GM18907 (cell line): ENCODE measurements around the gene ZNRF3.
"Not testable (repeated sequence)": the region's sequence is repeated elsewhere in the genome, so short reads cannot be mapped to it uniquely, and the experiment has no call there.

Experiments used
- ATAC-seq: cut with Tn5 transposase; IDR thresholded peaks from one replicate; pipeline ENCODE4 v1.9.1; 2021; ENCODE audit warnings: mild to moderate bottlenecking, moderate library complexity; ENCODE audit not compliant: unreplicated experiment

Gene ZNRF3

DNA sequence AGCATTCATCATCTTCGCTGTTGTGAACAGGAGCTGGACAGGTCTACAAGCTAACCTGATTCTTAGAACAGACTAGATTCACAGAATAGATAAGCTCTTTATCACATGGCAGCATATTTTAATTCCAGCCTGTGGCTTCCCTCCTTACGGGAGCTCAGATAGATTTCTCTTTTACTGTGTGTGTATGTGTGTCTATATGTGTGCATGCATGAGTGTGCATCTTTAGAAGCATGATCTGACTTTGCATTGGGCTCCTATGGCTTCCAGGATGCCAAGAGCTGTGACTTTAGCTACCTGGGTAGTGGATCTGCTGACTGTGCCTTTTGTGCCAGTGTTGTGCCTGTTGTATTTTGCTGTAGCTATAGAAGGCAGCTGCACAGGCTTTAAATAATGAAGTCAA is 44.3 kb downstream of the ZNRF3 start:
- no peak for ATAC-seq

GRCh38 chr22:28929197-28929596 is 45.8 kb downstream of the ZNRF3 start:
- ATAC-seq = no peak

- ATAC-seq = no peak
These were observed 47.1 kb downstream of the ZNRF3 start for GRCh38 chr22:28930357-28931007.

- no peak for ATAC-seq
These were observed 48.6 kb downstream of the ZNRF3 start for GRCh38 chr22:28931844-28932567.

DNA sequence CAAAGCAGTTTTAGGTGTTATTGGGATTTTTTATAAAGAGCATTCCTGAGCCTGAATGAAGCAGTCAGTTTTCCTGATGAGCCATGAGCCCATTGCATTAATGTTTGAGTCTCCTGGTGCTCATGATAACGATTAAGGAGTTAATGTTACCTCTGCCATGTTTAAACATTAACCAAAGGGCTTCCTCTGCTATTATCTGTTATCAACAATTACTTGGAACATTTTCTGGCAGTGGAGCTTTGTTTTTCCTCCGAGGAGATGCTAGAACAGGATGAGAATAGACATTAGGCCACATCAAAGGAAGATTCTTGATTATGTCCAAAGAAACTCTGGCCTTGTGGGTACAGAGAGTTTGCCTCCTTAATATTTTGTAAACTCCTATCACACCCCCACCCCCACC is 49.9 kb downstream of the ZNRF3 start:
- no peak for ATAC-seq

DNA sequence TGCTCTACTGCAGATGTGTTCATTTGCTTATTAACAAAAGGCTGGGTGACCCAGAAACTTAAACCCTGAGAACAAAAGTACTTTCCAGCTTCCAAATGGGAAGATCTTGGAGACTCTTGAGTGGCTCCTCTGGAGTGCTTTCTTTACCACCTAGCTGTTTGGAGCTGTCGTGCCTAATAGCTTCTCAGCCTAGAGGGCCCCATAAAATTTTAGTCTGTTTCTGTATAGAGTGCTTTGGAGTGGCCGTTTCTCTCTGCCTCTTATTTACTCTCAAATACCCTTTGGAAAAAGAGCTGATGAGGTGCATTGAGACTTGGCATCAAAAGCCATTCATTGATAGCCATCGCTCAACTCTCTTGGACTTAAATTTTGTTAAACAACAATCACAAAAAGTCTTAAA is 50.7 kb downstream of the ZNRF3 start:
- ATAC-seq = no peak

- no peak for ATAC-seq
These were observed 51.8 kb downstream of the ZNRF3 start for GRCh38 chr22:28935140-28935539.

DNA sequence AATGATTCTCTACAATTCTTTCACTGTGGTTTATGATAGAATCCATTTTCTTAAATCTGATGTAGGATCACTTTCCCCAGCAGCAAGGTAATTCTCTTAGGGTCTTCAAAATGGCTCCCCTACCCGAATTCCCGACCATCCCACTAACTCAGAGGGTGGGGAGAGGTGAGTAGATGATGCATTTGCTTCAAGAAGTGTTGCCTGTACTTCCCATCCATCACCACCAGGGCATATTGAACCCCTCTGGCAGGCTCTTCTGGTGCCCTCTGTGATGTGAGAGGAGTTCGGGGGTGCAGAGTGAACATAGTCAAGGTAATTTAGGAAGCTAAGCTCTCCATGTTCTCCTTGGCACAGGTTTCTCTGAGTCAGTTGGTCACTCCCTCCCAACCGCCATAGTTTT is 52.3 kb downstream of the ZNRF3 start:
- no peak for ATAC-seq

DNA sequence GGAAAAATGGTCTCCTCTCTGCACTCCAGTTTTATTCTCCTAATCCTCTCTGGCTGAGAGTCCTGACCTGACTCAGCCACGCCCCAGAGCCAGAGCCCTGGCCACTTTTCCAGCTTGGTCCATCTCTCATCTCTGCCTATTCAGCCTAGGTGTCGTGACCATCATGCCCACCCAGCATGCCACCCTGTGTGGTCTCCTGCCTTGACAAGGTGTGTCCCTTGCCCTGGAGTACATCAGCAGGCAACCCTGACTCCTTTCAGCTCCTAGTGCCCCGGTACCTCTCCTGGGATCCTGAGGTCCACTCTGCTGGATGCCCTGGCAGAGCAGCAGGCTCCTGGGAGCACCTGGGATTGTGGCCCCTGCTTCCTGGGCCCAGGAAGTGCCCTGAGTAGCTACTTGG is 52.8 kb downstream of the ZNRF3 start:
- ATAC-seq = no peak

DNA sequence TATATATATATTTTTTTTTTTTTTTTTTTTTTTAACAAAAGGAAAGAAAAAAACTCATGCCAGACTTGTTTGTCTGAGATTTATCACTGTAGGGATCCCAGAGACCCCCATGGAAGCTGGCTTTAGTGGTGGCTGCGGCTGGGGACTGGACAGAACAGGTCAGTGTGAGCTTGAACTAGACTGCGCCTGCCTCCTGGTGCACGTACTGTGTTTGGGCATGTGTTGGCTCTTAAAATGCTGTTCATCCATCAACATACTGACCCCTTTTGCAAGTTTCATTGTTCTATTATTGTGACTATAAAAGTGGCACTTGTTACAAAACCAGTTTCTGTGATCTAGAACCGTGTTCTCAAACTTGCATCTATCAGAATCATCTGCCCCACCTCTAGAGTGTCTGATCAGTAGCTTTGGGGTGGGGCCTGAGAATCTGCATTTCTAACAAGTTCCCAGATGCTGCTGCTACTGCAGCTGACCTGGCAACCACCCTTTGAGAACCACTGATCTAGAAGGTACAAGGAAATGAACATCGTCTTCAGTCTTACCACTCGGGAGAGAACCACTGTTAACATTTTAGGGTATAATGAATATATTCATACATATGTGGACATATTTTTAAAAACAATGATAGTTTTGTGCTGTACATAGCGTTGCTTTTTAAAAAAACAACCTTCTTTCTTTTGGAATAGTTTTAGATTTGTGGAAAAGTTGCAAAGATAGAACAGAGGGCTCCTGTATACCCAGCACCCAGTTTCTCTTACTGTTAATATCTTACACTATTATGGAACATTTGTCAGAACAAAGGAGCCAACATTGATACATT is 54.0 kb downstream of the ZNRF3 start:
- no peak for ATAC-seq

DNA sequence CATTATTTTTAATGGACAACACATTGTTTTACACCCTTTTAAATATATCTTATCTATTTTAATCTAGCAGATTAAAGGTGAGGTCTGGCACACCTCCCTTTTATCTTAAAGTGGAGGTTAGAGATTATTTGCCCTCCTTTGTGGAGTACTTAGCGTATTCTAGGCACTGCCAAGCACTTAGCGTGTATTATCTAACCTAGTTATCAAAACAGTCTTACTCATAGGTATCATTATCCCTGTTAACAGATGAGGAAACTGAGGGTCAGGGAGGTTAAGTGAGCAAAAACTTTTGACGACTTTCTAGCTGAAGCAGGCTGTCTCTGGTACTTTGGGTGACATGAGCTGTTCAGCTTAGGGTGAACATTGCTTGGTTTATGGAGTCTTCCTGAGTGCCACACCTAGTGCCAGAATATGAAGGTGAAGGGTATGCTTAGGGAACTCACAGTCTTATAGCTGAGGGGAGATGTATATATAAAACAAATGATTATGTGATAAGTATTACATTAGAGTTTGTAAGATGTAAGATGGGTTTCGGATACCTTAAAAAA is 55.0 kb downstream of the ZNRF3 start:
- ATAC-seq = no peak

DNA sequence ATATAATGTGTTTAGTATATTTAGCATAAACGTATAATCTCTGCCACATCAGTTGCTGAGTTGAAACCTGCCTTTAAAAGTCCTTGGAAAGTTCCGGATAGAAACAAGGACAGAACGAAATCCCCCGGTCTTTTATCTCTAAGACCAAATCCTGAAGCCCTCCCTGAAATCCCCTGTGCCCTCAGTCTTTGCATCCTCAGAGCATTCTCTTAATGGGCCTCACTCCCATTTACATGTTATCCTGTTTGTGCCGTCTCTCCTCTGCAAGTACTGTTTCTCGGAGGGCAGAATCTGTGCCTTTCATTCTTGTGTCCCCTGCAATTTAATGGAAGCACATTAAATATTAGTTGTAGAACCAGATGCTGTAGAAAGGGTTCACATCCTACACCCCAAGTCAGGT is 56.0 kb downstream of the ZNRF3 start:
- no peak for ATAC-seq

DNA sequence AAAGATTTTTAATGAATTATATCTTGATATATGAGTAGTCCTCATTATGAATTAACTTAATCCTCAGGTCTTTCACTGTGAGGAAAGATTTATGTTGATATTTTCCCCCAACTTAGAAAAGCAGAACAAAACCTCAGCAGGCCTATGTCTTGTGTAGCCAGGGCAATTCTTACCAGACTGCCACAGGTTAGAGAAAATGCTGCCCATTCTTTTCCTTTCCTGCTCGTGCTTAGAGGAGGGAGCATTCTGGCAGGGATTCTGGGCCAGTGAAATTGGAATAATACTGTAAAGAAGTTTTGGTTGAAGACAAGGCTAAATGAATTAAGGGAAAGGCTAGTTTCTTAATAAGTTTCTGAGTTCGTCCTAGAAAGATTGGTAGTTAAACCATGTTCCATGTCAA is 56.6 kb downstream of the ZNRF3 start:
- ATAC-seq = no peak

DNA sequence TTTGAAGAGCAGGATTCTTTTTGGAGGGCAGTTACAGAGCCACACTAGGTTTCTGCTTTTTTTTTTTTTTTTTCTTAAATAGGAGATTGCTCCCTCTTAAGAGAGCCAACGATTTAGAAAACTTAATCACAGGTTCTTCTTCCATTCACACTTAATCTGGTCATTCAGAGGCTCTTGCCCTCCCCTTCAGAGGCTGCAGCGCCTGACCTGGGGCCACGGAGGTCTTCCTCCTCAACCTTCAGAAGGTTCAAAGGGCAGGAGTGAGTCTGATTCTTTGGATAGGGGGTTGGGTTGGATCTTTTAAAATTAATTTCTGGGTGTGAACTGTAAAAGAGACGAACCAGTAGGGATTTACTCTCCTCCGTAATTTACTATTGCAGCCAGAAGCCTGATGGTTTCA is 57.1 kb downstream of the ZNRF3 start:
- ATAC-seq = no peak

DNA sequence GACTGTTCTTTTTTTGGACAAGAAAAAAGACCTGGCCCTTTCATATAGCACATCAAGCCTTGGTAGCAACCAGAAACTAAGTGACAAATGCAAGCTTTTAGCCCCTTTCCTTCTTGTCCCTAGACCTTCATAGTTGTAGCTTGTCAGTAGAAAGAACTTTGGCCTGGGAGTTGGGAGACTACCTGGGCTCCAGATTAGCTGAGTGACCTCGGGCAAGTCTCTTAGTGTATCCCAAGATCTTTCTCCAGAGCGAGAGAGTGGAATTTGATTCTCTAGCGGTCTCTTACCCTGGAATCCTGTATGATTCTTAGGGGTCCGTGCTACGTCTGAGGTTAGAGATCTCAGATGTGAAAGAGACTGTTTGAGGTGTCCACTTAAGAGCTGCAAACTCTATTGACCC is 59.0 kb downstream of the ZNRF3 start:
- ATAC-seq = no peak

- ATAC-seq = no peak
These were observed 59.6 kb downstream of the ZNRF3 start for GRCh38 chr22:28942801-28943500.

- no peak for ATAC-seq
These were observed 60.1 kb downstream of the ZNRF3 start for GRCh38 chr22:28943501-28943879.

DNA sequence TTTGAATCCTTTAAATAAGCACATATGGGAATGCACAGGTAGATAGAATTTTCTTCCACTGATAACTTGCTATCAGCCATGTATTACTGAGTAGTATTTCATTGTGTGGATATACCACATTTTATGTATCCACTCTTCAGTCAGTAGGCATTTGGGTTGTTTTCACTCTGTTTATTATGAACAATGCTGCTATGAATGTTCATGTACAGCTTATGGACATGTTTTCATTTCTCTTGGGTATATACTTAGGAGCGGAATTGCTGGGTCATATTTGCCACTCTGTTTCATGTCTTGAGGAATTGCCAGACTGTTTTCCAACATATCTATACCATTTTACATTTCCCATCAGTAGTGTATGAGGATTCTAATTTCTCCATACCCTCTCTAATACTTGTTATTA is 63.8 kb downstream of the ZNRF3 start:
- ATAC-seq = no peak

DNA sequence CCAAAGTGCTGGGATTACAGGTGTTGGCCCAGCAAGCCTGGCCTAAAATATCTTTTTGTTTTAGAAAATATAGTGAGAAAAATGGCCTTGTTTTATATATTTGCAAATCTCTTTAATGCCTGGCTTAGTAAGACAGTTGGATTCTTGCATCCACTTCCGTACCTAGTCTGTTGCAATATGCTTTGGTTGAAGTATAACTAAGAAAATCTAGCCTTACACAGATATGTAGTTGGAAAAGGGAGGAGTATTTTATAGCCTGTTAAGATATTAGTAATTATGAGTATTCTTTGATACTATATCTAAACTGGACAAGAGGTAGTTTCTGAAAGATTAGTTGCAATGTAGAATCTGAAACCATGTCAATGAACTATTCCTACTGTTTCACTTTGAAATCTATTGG is 65.1 kb downstream of the ZNRF3 start:
- no peak for ATAC-seq

DNA sequence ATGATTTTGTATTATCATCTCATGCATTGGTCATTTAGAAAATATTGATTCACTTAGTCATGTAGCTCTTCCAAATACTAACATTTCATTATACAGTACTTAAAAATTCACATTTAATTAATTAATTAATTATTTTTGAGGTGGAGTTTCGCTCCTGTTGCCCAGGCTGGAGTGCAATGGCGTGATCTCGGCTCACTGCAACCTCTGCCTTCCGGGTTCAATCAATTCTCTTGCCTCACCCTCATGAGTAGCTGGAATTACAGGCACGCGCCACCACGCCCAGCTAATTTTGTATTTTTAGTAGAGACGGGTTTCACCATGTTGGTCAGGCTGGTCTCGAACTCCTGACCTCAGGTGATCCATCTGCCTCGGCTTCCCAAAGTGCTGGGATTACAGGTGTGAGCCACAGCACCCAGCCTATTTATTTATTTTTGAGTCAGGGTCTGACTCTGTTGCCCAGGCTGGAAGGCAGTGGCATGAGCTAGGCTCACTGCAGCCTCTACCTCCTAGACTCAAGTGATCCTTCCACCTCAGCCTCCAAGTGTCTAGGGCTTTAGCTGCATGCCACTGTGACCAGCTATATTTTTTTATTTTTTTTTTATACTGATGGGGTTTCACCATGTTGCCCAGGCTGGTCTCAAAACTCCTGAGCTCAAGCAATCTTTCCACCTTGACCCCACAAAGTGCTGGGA is 65.6 kb downstream of the ZNRF3 start:
- not testable (repeated sequence) for ATAC-seq

DNA sequence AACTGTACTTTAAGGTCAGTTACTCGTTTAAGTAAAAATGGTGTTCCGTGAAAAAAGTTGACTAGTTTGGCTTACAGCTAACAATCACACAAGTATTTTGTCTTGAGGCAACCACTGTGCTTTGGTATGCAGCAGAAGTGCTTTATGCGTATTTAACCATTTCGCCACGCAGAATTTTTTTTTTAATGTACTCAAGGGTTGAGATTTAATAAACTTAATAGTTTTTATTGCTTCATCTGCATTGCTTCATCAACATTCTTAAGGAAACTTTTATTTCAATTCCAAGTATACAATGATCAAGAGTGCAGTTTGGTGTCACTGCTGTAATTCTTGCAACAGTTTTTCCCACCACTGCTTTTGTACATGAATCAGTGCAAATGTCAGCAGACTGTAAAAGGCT is 66.4 kb downstream of the ZNRF3 start:
- no peak for ATAC-seq
